DND-41 (cell line): ENCODE measurements around the gene FGFR3.

Experiments
- ATAC-seq: fragments of 200-7000 bp; cut with Tn5 transposase; 3 replicates; pipeline ENCODE4 v1.9.1; 2021; ENCODE audit warnings: low read depth; ENCODE audit not compliant: insufficient read depth
- DNase-seq: peaks from one replicate; pipeline ENCODE4 v3.0.0-alpha.2; 2020
- H2AFZ ChIP-seq: 2 replicates; pipeline ENCODE4 v1.6.0; 2012; ENCODE audit warnings: low read depth, low read length
- H3K27ac ChIP-seq: 2 replicates; pipeline ENCODE4 v1.5.1; 2012; ENCODE audit warnings: low read length, inconsistent platforms
- H3K27me3 ChIP-seq: fragments of 200-600 bp; sonication (generic); 2 replicates; pipeline ENCODE4 v1.6.0; 2012; ENCODE audit warnings: low read length, mild to moderate bottlenecking, inconsistent platforms; ENCODE audit not compliant: insufficient read depth, poor library complexity
- H3K36me3 ChIP-seq: 2 replicates; pipeline ENCODE4 v1.5.1; 2012; ENCODE audit warnings: low read length, inconsistent platforms; ENCODE audit not compliant: insufficient read depth
- H3K4me1 ChIP-seq: 2 replicates; pipeline ENCODE4 v1.5.1; 2012; ENCODE audit warnings: mild to moderate bottlenecking, low read length; ENCODE audit not compliant: insufficient read depth
- H3K4me2 ChIP-seq: 2 replicates; pipeline ENCODE4 v1.6.0; 2012; ENCODE audit warnings: mild to moderate bottlenecking, moderate library complexity, low read length, inconsistent platforms; ENCODE audit not compliant: insufficient read depth
- H3K4me3 ChIP-seq, 2 experiments: fragments of 200-600 bp in 1 of 2; shearing (Covaris generic) in 1 of 2; 2 replicates each; pipeline ENCODE4 v1.5.1; 2012 to 2016; ENCODE audit warnings: inconsistent platforms in 2 of 2, low read length in 2 of 2, mild to moderate bottlenecking in 2 of 2, low read depth in 1 of 2, moderate library complexity in 1 of 2
- H3K79me2 ChIP-seq: 2 replicates; pipeline ENCODE4 v1.6.0; 2012; ENCODE audit warnings: low read length, inconsistent platforms; ENCODE audit not compliant: insufficient read depth
- H3K9ac ChIP-seq: 2 replicates; pipeline ENCODE4 v1.6.0; 2012; ENCODE audit warnings: low read depth, mild to moderate bottlenecking, inconsistent platforms, low read length, moderate library complexity
- H3K9me3 ChIP-seq: 2 replicates; pipeline ENCODE4 v1.5.1; 2012; ENCODE audit warnings: low read length, moderate library complexity, mild to moderate bottlenecking, inconsistent platforms; ENCODE audit not compliant: insufficient read depth, severe bottlenecking
- H4K20me1 ChIP-seq: 2 replicates; pipeline ENCODE4 v1.6.0; 2012; ENCODE audit warnings: low read length; ENCODE audit not compliant: insufficient read depth
- EZH2 ChIP-seq: IDR thresholded peaks from 3 replicates; pipeline ENCODE4 v1.6.1; 2012; ENCODE audit warnings: borderline replicate concordance, low read depth, mild to moderate bottlenecking, moderate library complexity, low read length, inconsistent platforms; ENCODE audit not compliant: severe bottlenecking
- TF ChIP-seq, protein P1 (sequence below): IDR thresholded peaks from 2 replicates; pipeline ENCODE4 v1.5.1; 2012; ENCODE audit warnings: borderline replicate concordance, low read length, moderate library complexity, mild to moderate bottlenecking; ENCODE audit not compliant: poor library complexity, severe bottlenecking; ENCODE audit errors: extremely low read depth

Gene FGFR3

DNA sequence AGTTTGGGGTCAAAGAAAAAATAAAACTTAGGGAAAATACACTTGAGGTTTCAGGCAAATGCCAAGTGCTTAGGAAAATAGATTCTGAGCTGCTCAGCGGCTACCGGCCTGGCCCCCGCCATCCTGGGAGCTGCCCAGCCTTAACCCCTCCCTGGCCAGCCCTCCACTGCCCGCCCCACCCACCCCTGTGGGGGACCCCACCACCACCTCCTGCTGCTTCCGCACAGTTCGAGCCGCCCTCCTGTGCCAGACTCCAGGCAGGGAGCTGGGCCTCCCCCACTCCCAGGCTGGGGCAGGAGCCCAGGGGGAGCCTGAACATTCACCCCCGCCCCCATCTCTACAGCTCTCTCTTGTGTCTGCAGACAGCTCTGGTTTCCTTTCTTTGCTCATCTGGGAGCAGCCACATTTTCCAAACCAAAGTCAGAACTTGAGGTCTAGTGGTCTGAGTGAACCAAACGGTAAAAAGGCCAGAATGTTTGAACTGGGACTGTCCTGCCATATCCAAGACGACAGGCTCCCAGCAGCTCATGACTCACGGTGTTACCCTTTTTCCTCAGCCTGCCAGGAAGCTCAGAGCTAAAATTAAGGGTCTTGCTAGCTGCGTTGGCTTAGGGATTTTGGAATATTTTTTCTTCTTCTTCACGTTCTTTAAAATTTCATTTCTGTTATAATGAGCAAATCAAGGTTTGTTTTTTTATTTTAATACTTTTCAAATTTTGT lies 4.7 kb upstream of the FGFR3 start:
- H4K20me1 ChIP-seq = peaks cover 6% of the 10 kb centered on the region; the same call in 1 of the 2 replicates
- no peak for DNase-seq

DNA sequence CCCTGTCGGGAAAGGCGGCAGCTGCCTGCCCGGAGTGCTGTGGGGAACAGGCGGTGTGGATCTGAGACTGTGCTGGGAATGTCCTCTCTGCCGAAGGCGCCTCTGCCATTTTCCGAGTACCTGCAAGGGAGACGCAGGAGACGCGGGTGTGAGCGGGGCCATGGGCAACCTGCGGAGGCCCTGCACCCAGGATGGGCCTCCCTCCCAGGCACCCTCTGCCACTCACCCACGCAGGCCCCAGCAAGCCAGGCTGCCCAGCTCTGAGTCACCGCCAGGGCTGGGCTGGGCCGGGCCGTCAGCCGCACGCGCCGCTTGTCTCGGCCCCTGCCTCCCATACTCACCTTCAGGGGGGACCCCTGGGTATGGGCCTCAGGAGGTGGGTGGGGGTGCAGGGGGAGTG lies 3.5 kb upstream of the FGFR3 start:
- Histone ChIP-seq H3K9ac (no peak overlapping the region), H3K27ac (no peak overlapping the region), H2AFZ (no peak overlapping the region), H4K20me1 (peaks cover 6% of the 10 kb centered on the region; the same call in 1 of the 2 replicates), H3K4me3 (no peak overlapping the region), H3K27me3 (no peaks in the 10 kb centered on the region), H3K4me1 (peaks cover 11% of the 10 kb centered on the region), H3K79me2 (no peaks in the 10 kb centered on the region), H3K4me2 (no peak overlapping the region), H3K9me3 (no peaks in the 10 kb centered on the region), H3K36me3 (no peaks in the 10 kb centered on the region)
- DNase-seq (no peak), ATAC-seq (no peak)
- TF ChIP-seq, protein P1, sequence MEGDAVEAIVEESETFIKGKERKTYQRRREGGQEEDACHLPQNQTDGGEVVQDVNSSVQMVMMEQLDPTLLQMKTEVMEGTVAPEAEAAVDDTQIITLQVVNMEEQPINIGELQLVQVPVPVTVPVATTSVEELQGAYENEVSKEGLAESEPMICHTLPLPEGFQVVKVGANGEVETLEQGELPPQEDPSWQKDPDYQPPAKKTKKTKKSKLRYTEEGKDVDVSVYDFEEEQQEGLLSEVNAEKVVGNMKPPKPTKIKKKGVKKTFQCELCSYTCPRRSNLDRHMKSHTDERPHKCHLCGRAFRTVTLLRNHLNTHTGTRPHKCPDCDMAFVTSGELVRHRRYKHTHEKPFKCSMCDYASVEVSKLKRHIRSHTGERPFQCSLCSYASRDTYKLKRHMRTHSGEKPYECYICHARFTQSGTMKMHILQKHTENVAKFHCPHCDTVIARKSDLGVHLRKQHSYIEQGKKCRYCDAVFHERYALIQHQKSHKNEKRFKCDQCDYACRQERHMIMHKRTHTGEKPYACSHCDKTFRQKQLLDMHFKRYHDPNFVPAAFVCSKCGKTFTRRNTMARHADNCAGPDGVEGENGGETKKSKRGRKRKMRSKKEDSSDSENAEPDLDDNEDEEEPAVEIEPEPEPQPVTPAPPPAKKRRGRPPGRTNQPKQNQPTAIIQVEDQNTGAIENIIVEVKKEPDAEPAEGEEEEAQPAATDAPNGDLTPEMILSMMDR = no peak
- TF ChIP-seq EZH2 = no peak

More for the DNA sequence above, 4.7 kb upstream of the FGFR3 start:
- Histone ChIP-seq H3K9ac (no peak overlapping the region), H3K27me3 (no peaks in the 10 kb centered on the region), H3K4me2 (no peak overlapping the region), H3K79me2 (no peaks in the 10 kb centered on the region), H2AFZ (no peak overlapping the region), H3K36me3 (no peaks in the 10 kb centered on the region), H3K4me3 (no peak overlapping the region), H3K27ac (no peak overlapping the region), H3K4me1 (peaks cover 3% of the 10 kb centered on the region), H3K9me3 (no peaks in the 10 kb centered on the region)
- TF ChIP-seq, protein P1 = no peak
- no peak for TF ChIP-seq EZH2
- ATAC-seq = no peak

DNA sequence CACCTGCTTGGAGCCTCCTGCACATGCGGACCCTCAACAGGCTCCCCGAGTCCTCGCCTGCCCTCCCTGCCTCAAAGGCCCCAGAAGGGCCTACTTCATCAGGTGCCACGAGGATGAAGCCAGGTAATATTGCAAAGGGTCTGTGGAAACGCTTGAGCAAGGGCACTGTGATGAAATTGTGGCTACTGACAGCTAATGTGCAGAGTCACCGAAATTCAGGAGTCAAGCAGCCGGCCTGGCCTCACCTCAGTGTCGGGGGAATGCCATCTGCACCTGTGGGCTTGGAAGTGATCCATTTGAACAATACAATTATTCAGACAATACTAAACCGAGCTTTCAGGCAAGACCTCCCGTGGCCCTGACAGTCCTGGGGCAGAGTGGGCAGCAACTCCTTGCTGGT lies 3.1 kb upstream of the FGFR3 start:
- no peaks in the 10 kb centered on the region for H3K79me2 ChIP-seq
- H3K27ac ChIP-seq = no peak overlapping the region
- no peak overlapping the region for H3K4me3 ChIP-seq
- no peak overlapping the region for H2AFZ ChIP-seq
- H3K36me3 ChIP-seq = no peaks in the 10 kb centered on the region
- H3K9me3 ChIP-seq = no peaks in the 10 kb centered on the region
- no peak for TF ChIP-seq EZH2
- TF ChIP-seq, protein P1 = no peak
- H3K4me2 ChIP-seq = no peak overlapping the region
- H3K27me3 ChIP-seq = no peaks in the 10 kb centered on the region
- ATAC-seq (no peak), DNase-seq (no peak)
- H4K20me1 ChIP-seq = peaks cover 5% of the 10 kb centered on the region; the same call in 1 of the 2 replicates
- peaks cover 11% of the 10 kb centered on the region for H3K4me1 ChIP-seq
- H3K9ac ChIP-seq = no peak overlapping the region
